ENCODE measurements around the gene ZBTB6.

The ZBTB6 gene, protein sequence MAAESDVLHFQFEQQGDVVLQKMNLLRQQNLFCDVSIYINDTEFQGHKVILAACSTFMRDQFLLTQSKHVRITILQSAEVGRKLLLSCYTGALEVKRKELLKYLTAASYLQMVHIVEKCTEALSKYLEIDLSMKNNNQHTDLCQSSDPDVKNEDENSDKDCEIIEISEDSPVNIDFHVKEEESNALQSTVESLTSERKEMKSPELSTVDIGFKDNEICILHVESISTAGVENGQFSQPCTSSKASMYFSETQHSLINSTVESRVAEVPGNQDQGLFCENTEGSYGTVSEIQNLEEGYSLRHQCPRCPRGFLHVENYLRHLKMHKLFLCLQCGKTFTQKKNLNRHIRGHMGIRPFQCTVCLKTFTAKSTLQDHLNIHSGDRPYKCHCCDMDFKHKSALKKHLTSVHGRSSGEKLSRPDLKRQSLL

DNA sequence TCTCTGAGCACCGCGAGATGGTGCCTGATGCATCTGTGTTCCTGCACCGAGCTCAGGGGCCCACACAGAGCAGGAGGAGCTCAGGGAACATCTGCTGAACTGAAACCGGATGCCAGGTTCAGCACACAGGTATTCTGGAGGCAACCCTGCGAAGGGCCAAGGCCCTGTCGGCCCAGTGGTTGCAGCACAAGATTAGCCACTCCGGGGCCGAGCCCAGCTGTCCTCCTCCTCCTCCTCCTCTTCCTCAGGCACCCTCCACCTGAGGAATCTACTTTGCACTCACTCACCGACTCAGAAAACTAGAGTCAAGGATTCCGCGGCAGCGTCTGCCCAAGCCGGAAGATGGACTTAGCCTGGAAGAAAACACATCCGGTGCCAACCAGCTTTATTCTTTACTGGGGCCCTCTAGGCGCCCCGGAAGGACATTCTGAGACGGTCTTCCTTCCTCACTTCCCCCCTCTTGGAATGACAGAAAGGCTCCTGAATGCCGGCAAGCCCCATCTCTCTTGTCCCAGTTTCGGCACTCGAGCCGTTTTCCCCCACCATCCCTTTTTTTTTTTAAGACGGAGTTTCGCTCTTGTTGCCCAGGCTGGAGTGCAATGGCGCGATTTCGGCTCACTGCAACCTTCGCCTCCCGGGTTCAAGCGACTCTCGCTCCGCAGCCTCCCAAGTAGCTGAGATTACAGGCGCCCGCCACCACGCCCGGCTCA lies at the start of gene ZBTB6:
ZBTB6 (minus strand) TSS at position 360 of the 710 bp plus-strand sequence. CDS start 1,251 bp downstream, outside the sequence.
- peak within 1 kb of the TSS; percentile 54 for H3K4me3 ChIP-seq (ENCODE audit: severe bottlenecking)
- TF ChIP-seq, protein P1, sequence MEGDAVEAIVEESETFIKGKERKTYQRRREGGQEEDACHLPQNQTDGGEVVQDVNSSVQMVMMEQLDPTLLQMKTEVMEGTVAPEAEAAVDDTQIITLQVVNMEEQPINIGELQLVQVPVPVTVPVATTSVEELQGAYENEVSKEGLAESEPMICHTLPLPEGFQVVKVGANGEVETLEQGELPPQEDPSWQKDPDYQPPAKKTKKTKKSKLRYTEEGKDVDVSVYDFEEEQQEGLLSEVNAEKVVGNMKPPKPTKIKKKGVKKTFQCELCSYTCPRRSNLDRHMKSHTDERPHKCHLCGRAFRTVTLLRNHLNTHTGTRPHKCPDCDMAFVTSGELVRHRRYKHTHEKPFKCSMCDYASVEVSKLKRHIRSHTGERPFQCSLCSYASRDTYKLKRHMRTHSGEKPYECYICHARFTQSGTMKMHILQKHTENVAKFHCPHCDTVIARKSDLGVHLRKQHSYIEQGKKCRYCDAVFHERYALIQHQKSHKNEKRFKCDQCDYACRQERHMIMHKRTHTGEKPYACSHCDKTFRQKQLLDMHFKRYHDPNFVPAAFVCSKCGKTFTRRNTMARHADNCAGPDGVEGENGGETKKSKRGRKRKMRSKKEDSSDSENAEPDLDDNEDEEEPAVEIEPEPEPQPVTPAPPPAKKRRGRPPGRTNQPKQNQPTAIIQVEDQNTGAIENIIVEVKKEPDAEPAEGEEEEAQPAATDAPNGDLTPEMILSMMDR (IDR thresholded peaks at IDR 0.05; ENCODE audit: poor library complexity, severe bottlenecking), result no peak

DNA sequence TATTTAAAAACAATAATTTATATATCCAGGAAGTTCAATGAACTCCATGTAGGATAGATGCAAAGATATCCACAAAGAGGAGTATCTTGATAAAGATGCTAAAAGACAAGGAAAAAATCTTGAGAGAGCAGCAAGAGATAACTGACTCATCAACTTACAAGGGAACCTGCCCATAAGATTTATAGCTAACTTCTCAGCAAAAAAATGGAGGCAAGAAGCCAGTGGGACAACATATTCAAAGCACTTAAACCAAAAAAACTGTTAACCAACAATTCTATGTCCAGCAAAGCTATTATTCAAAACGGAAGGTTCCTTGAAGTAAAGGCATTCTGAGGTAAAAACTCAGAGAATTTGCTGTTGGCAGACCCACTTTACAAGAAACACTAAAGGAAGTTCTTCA lies 48.0 kb upstream of the ZBTB6 start:
- Histone ChIP-seq H3K27ac (ENCODE audit: poor library complexity, severe bottlenecking) (no peak overlapping the region), H3K4me1 (ENCODE audit: insufficient read depth, poor library complexity, severe bottlenecking) (no peaks in the 10 kb centered on the region), H3K27me3 (ENCODE audit: insufficient read depth, poor library complexity, severe bottlenecking) (no peaks in the 10 kb centered on the region), H3K9me3 (ENCODE audit: severe bottlenecking) (no peaks in the 10 kb centered on the region), H3K4me3 (ENCODE audit: severe bottlenecking) (no peak overlapping the region), H3K36me3 (ENCODE audit: low read depth) (peaks cover 42% of the 10 kb centered on the region)
- DNase-seq (ENCODE audit: low spot score) (no peak), ATAC-seq (ENCODE audit: low read depth) (no peak)
- TF ChIP-seq, protein P1 (IDR thresholded peaks at IDR 0.05; ENCODE audit: poor library complexity, severe bottlenecking), result no peak

More for the DNA sequence above, at the start of gene ZBTB6:
- DNase-seq (ENCODE audit: low spot score) (peak; percentile 74), ATAC-seq (ENCODE audit: low read depth) (peak; percentile 98)
- Histone ChIP-seq H3K9me3 (ENCODE audit: severe bottlenecking) (no peaks in the 10 kb centered on the region), H3K36me3 (ENCODE audit: low read depth) (peaks cover 41% of the 10 kb centered on the region), H3K27me3 (ENCODE audit: insufficient read depth, poor library complexity, severe bottlenecking) (no peaks in the 10 kb centered on the region), H3K4me1 (ENCODE audit: insufficient read depth, poor library complexity, severe bottlenecking) (peaks cover 6% of the 10 kb centered on the region), H3K27ac (ENCODE audit: poor library complexity, severe bottlenecking) (peak within 1 kb of the TSS; percentile 76)

DNA sequence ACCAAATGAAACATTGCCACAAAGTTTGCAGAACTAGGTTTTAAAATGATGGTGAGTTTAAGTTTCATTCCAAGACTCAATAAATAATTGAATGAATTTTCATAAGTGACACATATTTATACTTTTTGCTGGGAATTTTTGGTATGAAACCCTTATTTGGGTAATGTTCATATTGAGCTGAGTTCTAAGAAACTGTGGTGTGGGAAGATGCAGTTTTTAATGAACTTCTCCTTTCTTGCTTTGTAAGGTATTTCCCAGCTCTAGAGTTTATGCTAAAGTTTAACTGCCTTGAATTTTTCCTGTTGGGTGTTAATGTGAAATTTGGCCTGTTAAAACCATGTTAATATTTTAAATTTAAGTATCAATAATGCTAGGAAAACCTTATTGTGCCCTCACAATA lies 42.8 kb upstream of the ZBTB6 start:
- H3K27me3 ChIP-seq (ENCODE audit: insufficient read depth, poor library complexity, severe bottlenecking), result no peaks in the 10 kb centered on the region
- DNase-seq (ENCODE audit: low spot score) (no peak), ATAC-seq (ENCODE audit: low read depth) (no peak)
- peaks cover 15% of the 10 kb centered on the region for H3K4me1 ChIP-seq (ENCODE audit: insufficient read depth, poor library complexity, severe bottlenecking)
- no peaks in the 10 kb centered on the region for H3K9me3 ChIP-seq (ENCODE audit: severe bottlenecking)
- no peak overlapping the region for H3K27ac ChIP-seq (ENCODE audit: poor library complexity, severe bottlenecking)
- H3K4me3 ChIP-seq (ENCODE audit: severe bottlenecking), result no peak overlapping the region
- peaks cover 32% of the 10 kb centered on the region for H3K36me3 ChIP-seq (ENCODE audit: low read depth)
- TF ChIP-seq, protein P1 (IDR thresholded peaks at IDR 0.05; ENCODE audit: poor library complexity, severe bottlenecking), result no peak

DNA sequence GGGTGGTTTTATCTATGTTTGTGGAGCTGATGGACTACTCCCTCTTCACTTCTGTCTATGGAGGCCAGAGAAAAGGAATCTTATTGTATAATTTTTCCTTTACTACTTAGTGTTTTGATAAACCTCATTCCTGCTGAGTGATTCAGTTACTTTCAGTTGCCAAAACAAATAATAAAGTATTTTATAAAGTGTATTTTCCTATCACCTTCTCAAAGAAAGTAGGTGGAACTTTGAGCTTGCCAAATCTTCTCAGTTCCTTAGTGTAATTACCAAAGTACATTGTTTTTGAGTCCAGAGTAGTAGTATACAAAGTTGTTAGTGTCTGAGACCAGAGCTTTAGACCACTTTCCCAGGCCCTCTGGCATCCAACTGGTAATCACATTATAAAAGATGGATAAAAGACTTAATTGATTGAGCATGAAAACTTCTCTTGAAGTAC lies 41.1 kb upstream of the ZBTB6 start:
- DNase-seq (ENCODE audit: low spot score), result no peak

More for the DNA sequence above, 41.1 kb upstream of the ZBTB6 start:
- TF ChIP-seq, protein P1 (IDR thresholded peaks at IDR 0.05; ENCODE audit: poor library complexity, severe bottlenecking), result no peak
- H3K4me3 ChIP-seq (ENCODE audit: severe bottlenecking), result no peak overlapping the region
- H3K27ac ChIP-seq (ENCODE audit: poor library complexity, severe bottlenecking), result peak overlapping the region; percentile 27
- H3K27me3 ChIP-seq (ENCODE audit: insufficient read depth, poor library complexity, severe bottlenecking), result no peaks in the 10 kb centered on the region
- ATAC-seq (ENCODE audit: low read depth), result peak; percentile 91
- H3K4me1 ChIP-seq (ENCODE audit: insufficient read depth, poor library complexity, severe bottlenecking), result peaks cover 15% of the 10 kb centered on the region
- no peaks in the 10 kb centered on the region for H3K9me3 ChIP-seq (ENCODE audit: severe bottlenecking)
- H3K36me3 ChIP-seq (ENCODE audit: low read depth), result peaks cover 21% of the 10 kb centered on the region
